IMR-90 (cell line): Measurements from ENCODE around the gene TANGO6. TPM values are rescaled to one million over a fixed set of nuclear protein-coding genes. Genes with fewer than 3 reads are reported as not detected.

Experiments used
- ATAC-seq: fragments of 200-7000 bp; cut with Tn5 transposase; 2 replicates; pipeline ENCODE4 v1.9.1; 2020; ENCODE audit warnings: low read depth, mild to moderate bottlenecking, moderate library complexity
- BruUV-seq: library from RNA; stranded (reverse); fragments of 400-500 nt; replicated peaks from 2 replicates; lab custom pipeline; 2021; lab: Mats Ljungman, UMichigan
- CTCF ChIA-PET: fragments of 300-600 bp; formaldehyde crosslinking; extraction: SDS; loops from one replicate; lab custom pipeline; 2021; ENCODE audit warnings: antibody characterized with exemption; lab: Yijun Ruan, JAX
- POLR2A ChIA-PET: fragments of 300-600 bp; sonication (Branson Sonifier 250); formaldehyde crosslinking; loops from one replicate; lab custom pipeline; 2022; ENCODE audit warnings: antibody characterized with exemption; ENCODE audit not compliant: unreplicated experiment; lab: Charles Lee
- DNase-seq: peaks from one replicate; pipeline ENCODE4 v3.0.0; 2013
- H2AFZ ChIP-seq: replicated peaks from 2 replicates; pipeline ENCODE3; 2013; ENCODE audit warnings: low read length, mild to moderate bottlenecking; ENCODE audit not compliant: poor library complexity
- H2AK5ac ChIP-seq: 2 replicates; pipeline ENCODE4 v1.6.1; 2013; ENCODE audit warnings: low read depth, low read length, inconsistent platforms
- H2AK9ac ChIP-seq: replicated peaks from 2 replicates; pipeline ENCODE3; 2013; ENCODE audit warnings: mild to moderate bottlenecking, low read depth, low read length, moderate library complexity; ENCODE audit not compliant: poor library complexity
- H2BK120ac ChIP-seq: 2 replicates; pipeline ENCODE4 v1.6.1; 2013; ENCODE audit warnings: low read depth, low read length, inconsistent platforms
- H2BK15ac ChIP-seq: 3 replicates; pipeline ENCODE4 v1.6.1; 2013; ENCODE audit warnings: low read depth, low read length, inconsistent platforms
- H2BK20ac ChIP-seq: 2 replicates; pipeline ENCODE4 v1.6.1; 2013; ENCODE audit warnings: low read depth, mild to moderate bottlenecking, inconsistent platforms, low read length, moderate library complexity
- H2BK5ac ChIP-seq: 2 replicates; pipeline ENCODE4 v1.6.1; 2013; ENCODE audit warnings: mild to moderate bottlenecking, low read depth, low read length, inconsistent platforms; ENCODE audit not compliant: poor library complexity, severe bottlenecking
- H3K14ac ChIP-seq: replicated peaks from 2 replicates; pipeline ENCODE4 v1.6.1; 2013; ENCODE audit warnings: low read depth, low read length, inconsistent platforms
- H3K18ac ChIP-seq: 2 replicates; pipeline ENCODE4 v1.6.1; 2013; ENCODE audit warnings: low read depth, low read length, control low read depth
- H3K23ac ChIP-seq: 2 replicates; pipeline ENCODE4 v1.6.1; 2013; ENCODE audit warnings: low read depth, low read length, inconsistent platforms
- H3K27ac ChIP-seq: 2 replicates; pipeline ENCODE4 v1.5.1; 2013; ENCODE audit warnings: mild to moderate bottlenecking, control low read depth, low read length; ENCODE audit not compliant: insufficient read depth
- H3K27me3 ChIP-seq: 2 replicates; pipeline ENCODE4 v1.6.1; 2013; ENCODE audit warnings: low read length; ENCODE audit not compliant: control insufficient read depth, insufficient read depth
- H3K36me3 ChIP-seq: 2 replicates; pipeline ENCODE4 v1.6.1; 2013; ENCODE audit warnings: low read length, mixed read lengths; ENCODE audit not compliant: control insufficient read depth, insufficient read depth
- H3K4ac ChIP-seq: 2 replicates; pipeline ENCODE4 v1.6.1; 2013; ENCODE audit warnings: low read depth, low read length, inconsistent platforms
- H3K4me1 ChIP-seq: 2 replicates; pipeline ENCODE4 v1.6.1; 2013; ENCODE audit warnings: low read length, mixed read lengths; ENCODE audit not compliant: control insufficient read depth, insufficient read depth
- H3K4me2 ChIP-seq: 2 replicates; pipeline ENCODE4 v1.6.1; 2013; ENCODE audit warnings: low read depth, mild to moderate bottlenecking, control low read depth, low read length, moderate library complexity
- H3K4me3 ChIP-seq: 2 replicates; pipeline ENCODE4 v1.5.1; 2013; ENCODE audit warnings: low read depth, mild to moderate bottlenecking, control low read depth, low read length, moderate library complexity; ENCODE audit not compliant: insufficient read depth
- H3K56ac ChIP-seq: 2 replicates; pipeline ENCODE4 v1.6.1; 2013; ENCODE audit warnings: low read length, inconsistent platforms; ENCODE audit not compliant: insufficient read depth; ENCODE audit errors: extremely low read depth
- H3K79me1 ChIP-seq, 2 experiments: 2 replicates each; pipeline ENCODE4 v1.6.1; 2013; ENCODE audit warnings: low read length in 2 of 2, inconsistent platforms in 1 of 2, low read depth in 1 of 2
- H3K9ac ChIP-seq: 2 replicates; pipeline ENCODE4 v1.6.1; 2013; ENCODE audit warnings: low read depth, low read length, control low read depth
- H3K9me1 ChIP-seq: 2 replicates; pipeline ENCODE4 v1.6.1; 2013; ENCODE audit warnings: low read length, inconsistent platforms; ENCODE audit not compliant: insufficient read depth
- H3K9me3 ChIP-seq: 2 replicates; pipeline ENCODE4 v1.6.1; 2013; ENCODE audit warnings: low read length; ENCODE audit not compliant: control insufficient read depth, insufficient read depth
- H4K20me1 ChIP-seq: 2 replicates; pipeline ENCODE4 v1.6.1; 2013; ENCODE audit warnings: low read length, inconsistent platforms; ENCODE audit not compliant: insufficient read depth
- H4K5ac ChIP-seq: 2 replicates; pipeline ENCODE4 v1.6.1; 2013; ENCODE audit warnings: mild to moderate bottlenecking, low read depth, low read length, control low read depth
- H4K8ac ChIP-seq, 2 experiments: 2 replicates each; pipeline ENCODE4 v1.6.1; 2013; ENCODE audit warnings: low read depth in 2 of 2, low read length in 2 of 2, control low read depth in 1 of 2, inconsistent platforms in 1 of 2
- H4K91ac ChIP-seq: 2 replicates; pipeline ENCODE4 v1.6.1; 2013; ENCODE audit warnings: low read depth, low read length, inconsistent platforms; ENCODE audit not compliant: insufficient read depth
- CTCF ChIP-seq: conservative IDR thresholded peaks from 2 replicates; pipeline ENCODE4 v1.5.1; 2012; ENCODE audit warnings: mild to moderate bottlenecking, low read depth, low read length, improper control_type of control experiment
- MAFK ChIP-seq: IDR thresholded peaks from 2 replicates; pipeline ENCODE4 v1.6.1; 2012; ENCODE audit warnings: low read depth, low read length, improper control_type of control experiment
- MXI1 ChIP-seq: IDR thresholded peaks from 2 replicates; pipeline ENCODE4 v1.6.1; 2012; ENCODE audit warnings: low read depth, mild to moderate bottlenecking, low read length, moderate library complexity, borderline replicate concordance
- RAD21 ChIP-seq: IDR thresholded peaks from 2 replicates; pipeline ENCODE4 v1.6.1; 2012; ENCODE audit warnings: low read length, improper control_type of control experiment
- SMC3 ChIP-seq: fragments of 150-350 bp; IDR thresholded peaks from 2 replicates; pipeline ENCODE4 v1.6.1; 2016; ENCODE audit warnings: low read depth, mild to moderate bottlenecking, antibody characterized with exemption, low read length, moderate library complexity
- WGBS, 2 experiments: methylation state at CpG; one replicate each; pipeline versions ENCODE4 v1.1.5 to v1.1.7; 2013; ENCODE audit warnings: missing lambda C conversion rate in 2 of 2; ENCODE audit not compliant: insufficient read length in 1 of 2; ENCODE audit errors: extremely low coverage in 2 of 2; 5-methylcytosine and 5-hydroxymethylcytosine counted together
- dilution Hi-C: fragments of 300-500 bp; cut with HindIII; formaldehyde crosslinking; loops from one replicate; pipeline ENCODE4 v1.14.3; 2018; ENCODE audit warnings: low sequenced_read_pairs; ENCODE audit not compliant: unreplicated experiment
- in situ Hi-C: fragments of 300-500 bp; cut with MboI; formaldehyde crosslinking; loops from 3 replicates; pipeline ENCODE4 v1.14.3; 2019; ENCODE audit warnings: low sequenced_read_pairs, inconsistent platforms, mixed read lengths
- intact Hi-C: fragments of 100-400 bp; cut with micrococcal nuclease; formaldehyde crosslinking; loops from 2 replicates; pipeline ENCODE4 v1.10.0; 2022
- polyA plus RNA-seq, 3 experiments: library from polyadenylated mRNA; depleted of rRNA; stranded (reverse); fragments of >200 nt; gene quantifications; 2 replicates each; pipeline ENCODE4 v1.2.3, GENCODE V29; 2012; ENCODE audit warnings: low replicate concordance in 1 of 3
- total RNA-seq: library from RNA; depleted of rRNA; stranded (reverse); fragments of >200 nt; gene quantifications from 2 replicates; pipeline ENCODE4 v1.2.3, GENCODE V29; 2012

Gene TANGO6
- total and polyA plus RNA-seq, 2 of the 4 experiments (the other 2 are of a cell fraction): 6.7 to 22.4 TPM

GRCh38 chr16:68972720-68973119, 129.4 kb downstream of the TANGO6 start:
- WGBS, 2 experiments: 47% methylated on average over 3 of the region's 4 CpGs; no CpG with 5 or more reads in 1 of the 2 experiments
- Histone ChIP-seq H3K4me2 (no peak overlapping the region), H2BK120ac (no peak overlapping the region), H3K9me3 (no peaks in the 10 kb centered on the region), H2AK9ac (peak overlapping the region; percentile 14), H2AFZ (peak overlapping the region; percentile 39), H2BK5ac (no peak overlapping the region), H3K14ac (no peak overlapping the region), H4K8ac (peak overlapping the region in 1 of 2 experiments; percentile 23; a peak in 1 of 4 replicates), H3K9ac (no peak overlapping the region), H3K18ac (0 out of 2 replicates have a peak overlapping the region, but pooled peaks have one; percentile 27), H3K27ac (no peak overlapping the region), H3K79me1 (no peaks in the 10 kb centered on the region; a peak in 1 of 4 replicates), H3K23ac (no peak overlapping the region), H3K36me3 (peaks cover 11% of the 10 kb centered on the region), H4K20me1 (no peaks in the 10 kb centered on the region), H4K5ac (peak overlapping the region; percentile 42; the same call in 1 of the 2 replicates), H2BK20ac (no peak overlapping the region), H2AK5ac (no peak overlapping the region), H3K9me1 (peaks cover 3% of the 10 kb centered on the region; the same call in 1 of the 2 replicates), H2BK15ac (no peak overlapping the region), H3K4ac (no peak overlapping the region), H4K91ac (no peak overlapping the region), H3K56ac (no peak overlapping the region), H3K27me3 (no peaks in the 10 kb centered on the region), H3K4me1 (peaks cover 2% of the 10 kb centered on the region; the same call in 1 of the 2 replicates), H3K4me3 (no peak overlapping the region)
- in situ Hi-C loops (loop anchor here (10.0 kb wide), 1 partner anchor 142 kb away; no protein-coding TSS in a partner anchor), dilution Hi-C loops (no loop called here), intact Hi-C loops (no loop called here)
- BruUV-seq: no TSS peak
- ATAC-seq: peak; percentile 79
- TF ChIP-seq RAD21 (peak; percentile 67), MAFK (no peak), CTCF (peak; percentile 52), MXI1 (no peak), SMC3 (peak; percentile 80)
- DNase-seq: peak; percentile 70
- POLR2A ChIA-PET: no interaction called here
- CTCF ChIA-PET: interaction anchor here (1.0 kb wide), 1 partner anchor 21 kb away, joined by 4 read pairs; no protein-coding TSS in a partner anchor
